Parathyroid adenoma (tissue), 2 donors: ENCODE results near the gene ANKRD37.

Experiments used
- H2AFZ ChIP-seq: fragments of 300-600 bp; sonication (generic); one replicate; pipeline ENCODE4 v1.7.0; 2017; ENCODE audit warnings: antibody characterized with exemption, mild to moderate bottlenecking
- H3K27ac ChIP-seq: fragments of 300-600 bp; sonication (generic); one replicate; pipeline ENCODE4 v1.7.0; 2017
- H3K27me3 ChIP-seq: fragments of 300-600 bp; sonication (generic); one replicate; pipeline ENCODE4 v1.7.0; 2017; ENCODE audit warnings: low read length; ENCODE audit not compliant: control insufficient read depth, insufficient read depth
- H3K36me3 ChIP-seq: fragments of 300-600 bp; sonication (generic); one replicate; pipeline ENCODE4 v1.7.0; 2017; ENCODE audit warnings: low read length; ENCODE audit not compliant: control insufficient read depth, insufficient read depth
- H3K4me1 ChIP-seq: fragments of 300-600 bp; sonication (generic); one replicate; pipeline ENCODE4 v1.7.0; 2017; ENCODE audit warnings: control low read depth
- H3K4me2 ChIP-seq: fragments of 300-600 bp; sonication (generic); one replicate; pipeline ENCODE4 v1.7.0; 2017; ENCODE audit warnings: low read length
- H3K4me3 ChIP-seq: fragments of 300-600 bp; sonication (generic); one replicate; pipeline ENCODE4 v1.7.0; 2017; ENCODE audit warnings: low read depth, low read length
- H3K79me2 ChIP-seq: fragments of 300-600 bp; sonication (generic); one replicate; pipeline ENCODE4 v1.7.0; 2017; ENCODE audit warnings: control low read depth
- H3K9ac ChIP-seq: fragments of 300-600 bp; sonication (generic); one replicate; pipeline ENCODE4 v1.7.0; 2017; ENCODE audit warnings: mild to moderate bottlenecking
- H3K9me3 ChIP-seq: fragments of 300-600 bp; sonication (generic); one replicate; pipeline ENCODE4 v1.7.0; 2017; ENCODE audit warnings: low read length; ENCODE audit not compliant: control insufficient read depth
- CTCF ChIP-seq: fragments of 300-600 bp; sonication (generic); IDR thresholded peaks from one replicate; pipeline ENCODE4 v1.7.0; 2017; ENCODE audit warnings: antibody characterized with exemption, mild to moderate bottlenecking
- donor health status: primary hyperparathyroidism.

ANKRD37 gene

GRCh38 chr4:185369731-185370130, 26.9 kb upstream of the ANKRD37 start:
- Histone ChIP-seq H3K4me1 (no peaks in the 10 kb centered on the region), H3K9me3 (no peaks in the 10 kb centered on the region), H3K4me3 (no peak overlapping the region), H3K36me3 (no peaks in the 10 kb centered on the region), H2AFZ (no peak overlapping the region), H3K79me2 (no peaks in the 10 kb centered on the region), H3K4me2 (no peak overlapping the region), H3K27ac (no peak overlapping the region), H3K9ac (no peak overlapping the region), H3K27me3 (no peaks in the 10 kb centered on the region)
- no peak for TF ChIP-seq CTCF

GRCh38 chr4:185370268-185370949, 26.2 kb upstream of the ANKRD37 start:
- Histone ChIP-seq H3K79me2 (no peaks in the 10 kb centered on the region), H3K4me1 (no peaks in the 10 kb centered on the region), H3K36me3 (no peaks in the 10 kb centered on the region), H3K4me2 (no peak overlapping the region), H3K9me3 (no peaks in the 10 kb centered on the region), H3K27ac (no peak overlapping the region), H3K9ac (no peak overlapping the region), H2AFZ (no peak overlapping the region), H3K4me3 (no peak overlapping the region), H3K27me3 (no peaks in the 10 kb centered on the region)
- no peak for TF ChIP-seq CTCF

- no peak for TF ChIP-seq CTCF
- Histone ChIP-seq H3K9ac (no peak overlapping the region), H3K27ac (no peak overlapping the region), H3K79me2 (no peaks in the 10 kb centered on the region), H2AFZ (no peak overlapping the region), H3K27me3 (no peaks in the 10 kb centered on the region), H3K4me1 (no peaks in the 10 kb centered on the region), H3K36me3 (no peaks in the 10 kb centered on the region), H3K4me2 (no peak overlapping the region), H3K9me3 (no peaks in the 10 kb centered on the region), H3K4me3 (no peak overlapping the region)
These were observed 24.9 kb upstream of the ANKRD37 start for GRCh38 chr4:185371702-185372101.

GRCh38 chr4:185374027-185374426, 22.6 kb upstream of the ANKRD37 start:
- H3K79me2 ChIP-seq, result no peaks in the 10 kb centered on the region
- H3K27ac ChIP-seq, result no peak overlapping the region
- H3K4me2 ChIP-seq, result no peak overlapping the region
- no peaks in the 10 kb centered on the region for H3K27me3 ChIP-seq
- H3K9me3 ChIP-seq, result no peaks in the 10 kb centered on the region
- no peak overlapping the region for H3K9ac ChIP-seq
- no peaks in the 10 kb centered on the region for H3K4me1 ChIP-seq
- H3K4me3 ChIP-seq, result no peak overlapping the region
- no peak overlapping the region for H2AFZ ChIP-seq
- no peaks in the 10 kb centered on the region for H3K36me3 ChIP-seq
- TF ChIP-seq CTCF, result no peak

- Histone ChIP-seq H3K9ac (no peak overlapping the region), H3K4me3 (no peak overlapping the region), H3K27ac (no peak overlapping the region), H3K79me2 (no peaks in the 10 kb centered on the region), H3K9me3 (no peaks in the 10 kb centered on the region), H3K27me3 (no peaks in the 10 kb centered on the region), H3K4me1 (no peaks in the 10 kb centered on the region), H2AFZ (no peak overlapping the region), H3K36me3 (no peaks in the 10 kb centered on the region), H3K4me2 (no peak overlapping the region)
- TF ChIP-seq CTCF, result no peak
These were observed 22.1 kb upstream of the ANKRD37 start for GRCh38 chr4:185374573-185374972.
